HG02642 (cell line): Measurements from ENCODE around the gene LMX1A.
A peak's percentile ranks its signal among the peaks of the same experiment; 100 is the strongest.

Source experiments
- ATAC-seq: cut with Tn5 transposase; IDR thresholded peaks from one replicate; pipeline ENCODE4 v1.9.1; 2021; ENCODE audit warnings: mild to moderate bottlenecking; ENCODE audit not compliant: unreplicated experiment, poor library complexity

LMX1A gene

GRCh38 chr1:165355977-165356811, at the start of gene LMX1A:
Gene LMX1A, minus strand, starts transcription at chr1:165356715. Its CDS starts 1,156 bp downstream, at chr1:165355559.
- no peak for ATAC-seq

GRCh38 chr1:165403835-165404482, 47.4 kb upstream of the LMX1A start:
- peak; percentile 51 for ATAC-seq

DNA sequence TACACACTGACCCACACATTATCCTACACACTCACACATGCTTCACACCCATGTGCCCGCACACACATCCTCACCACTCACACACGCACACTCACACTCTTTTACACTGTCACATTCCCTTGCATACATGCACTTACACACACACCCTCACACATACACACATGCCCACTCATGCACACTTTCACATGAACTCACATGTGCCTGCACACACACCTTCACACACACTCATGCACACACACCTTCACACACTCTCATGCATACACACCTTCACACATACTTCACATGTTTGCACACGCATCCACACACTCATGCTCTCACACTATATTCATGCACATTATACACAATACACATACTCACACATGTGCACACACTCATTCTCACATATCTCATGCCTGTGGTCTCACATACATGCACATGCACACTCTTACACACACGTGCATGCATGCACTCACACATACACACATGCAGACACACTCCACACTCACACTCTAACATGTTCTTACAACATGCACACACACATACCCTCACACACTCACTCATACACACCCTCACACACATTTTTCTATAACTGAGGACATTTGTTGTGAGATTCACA, 46.1 kb upstream of the LMX1A start:
- ATAC-seq: no peak

- ATAC-seq: no peak
Measured at GRCh38 chr1:165397944-165398343, 41.4 kb upstream of the LMX1A start.

GRCh38 chr1:165395901-165396300, 39.4 kb upstream of the LMX1A start:
- ATAC-seq: no peak

GRCh38 chr1:165395478-165395877, 39.0 kb upstream of the LMX1A start:
- ATAC-seq: no peak

GRCh38 chr1:165392634-165393571, 36.4 kb upstream of the LMX1A start:
- peak; percentile 99 for ATAC-seq

DNA sequence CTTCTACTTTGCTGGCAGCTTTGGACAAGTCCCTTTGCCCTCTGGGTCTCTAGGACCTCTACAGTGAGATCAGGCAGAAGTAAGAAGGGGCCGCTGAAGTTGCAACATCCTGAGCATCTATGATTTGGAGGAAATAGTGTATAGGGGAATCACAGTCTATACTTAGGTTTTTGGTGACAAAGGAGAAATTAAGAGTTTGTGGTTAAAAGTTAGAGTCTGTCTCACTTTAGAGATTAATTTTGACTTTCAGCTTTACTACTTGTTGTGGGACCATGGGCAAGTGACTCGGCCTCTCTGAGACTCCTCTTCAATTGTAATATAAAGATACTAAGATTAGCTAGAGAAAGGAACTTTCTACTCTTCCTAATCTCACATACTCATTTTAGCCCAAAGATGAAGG, 33.1 kb upstream of the LMX1A start:
- ATAC-seq: no peak

DNA sequence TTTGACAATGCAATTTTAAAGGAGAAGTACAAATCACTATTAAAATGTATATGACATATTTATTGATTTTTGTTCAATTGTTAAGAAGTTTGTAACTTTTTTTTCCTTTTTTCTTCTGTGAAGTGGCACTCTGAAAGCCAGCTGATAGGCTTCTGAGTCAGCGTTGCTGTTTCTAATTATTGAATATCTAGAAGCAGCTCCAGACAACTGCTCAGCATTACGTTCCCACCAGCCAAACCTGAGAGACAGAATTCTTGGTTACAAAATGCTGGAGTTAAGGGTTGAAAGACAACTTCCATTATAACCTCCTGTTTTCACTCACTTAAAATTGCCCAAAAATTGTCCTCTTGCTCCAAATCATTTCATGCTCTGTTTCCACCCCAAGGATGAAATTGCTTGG, 31.4 kb upstream of the LMX1A start:
- ATAC-seq: no peak

GRCh38 chr1:165387505-165387904, 31.0 kb upstream of the LMX1A start:
- no peak for ATAC-seq

DNA sequence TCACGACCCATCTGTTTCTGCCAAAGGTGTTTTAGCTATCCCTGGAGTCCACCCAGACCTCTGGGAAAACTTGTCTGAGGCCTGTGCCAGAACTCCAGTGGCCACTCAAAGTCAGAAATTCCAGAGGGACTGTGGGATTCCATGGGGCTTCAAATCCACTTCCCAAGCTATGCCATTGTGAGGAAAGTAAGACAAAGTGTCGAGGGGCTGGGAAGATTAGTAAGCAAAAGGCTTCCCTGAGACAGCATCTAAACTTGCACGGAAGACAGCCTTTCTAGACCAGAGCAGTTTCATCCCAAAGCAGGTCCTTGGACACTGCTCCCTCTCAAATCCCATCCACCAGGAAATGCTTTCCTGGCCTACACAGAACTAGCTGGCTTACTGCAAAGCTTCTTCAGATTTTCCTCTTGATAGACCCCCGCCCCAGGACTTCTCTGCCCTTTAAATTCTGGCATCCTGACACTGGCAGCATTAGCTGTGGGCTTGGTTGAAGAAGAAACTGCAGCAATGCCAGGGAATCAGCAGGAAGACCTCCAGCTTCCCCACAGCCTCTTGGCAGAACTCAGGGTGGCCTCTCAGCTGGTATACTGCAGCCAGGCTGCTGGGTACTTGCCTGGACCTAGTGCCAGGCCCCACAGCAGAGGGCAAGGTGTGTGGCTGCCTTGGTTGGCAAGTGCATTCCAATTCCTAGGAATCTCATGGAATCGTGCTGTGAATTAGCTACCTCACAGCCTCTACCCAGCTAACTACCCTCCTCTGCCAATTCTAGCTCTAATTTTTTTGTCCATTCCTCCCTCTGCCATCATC, 27.3 kb upstream of the LMX1A start:
- ATAC-seq: no peak

DNA sequence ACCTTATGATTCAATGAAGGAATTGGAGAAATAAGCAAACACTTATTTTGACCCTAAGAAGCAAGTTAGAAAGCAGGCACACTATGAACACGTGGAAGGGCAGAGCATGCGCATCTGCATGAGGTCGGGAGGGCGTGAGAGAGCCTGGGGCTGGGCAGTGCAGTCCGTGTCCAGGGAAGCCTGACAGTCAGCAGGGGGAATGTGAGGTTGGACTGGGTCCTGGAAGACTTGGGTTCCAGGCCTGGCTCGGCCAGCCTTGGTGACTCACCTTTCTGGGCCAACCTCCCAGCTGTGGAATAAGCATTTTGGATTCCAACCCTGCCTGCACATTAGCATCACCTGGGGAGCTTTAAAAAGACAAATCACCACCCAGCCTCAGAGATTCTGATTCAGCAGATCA, 26.6 kb upstream of the LMX1A start:
- ATAC-seq: no peak

- ATAC-seq: no peak
Measured at GRCh38 chr1:165381745-165382505, 25.4 kb upstream of the LMX1A start.

GRCh38 chr1:165376811-165377311, 20.3 kb upstream of the LMX1A start:
- peak; percentile 14 for ATAC-seq

DNA sequence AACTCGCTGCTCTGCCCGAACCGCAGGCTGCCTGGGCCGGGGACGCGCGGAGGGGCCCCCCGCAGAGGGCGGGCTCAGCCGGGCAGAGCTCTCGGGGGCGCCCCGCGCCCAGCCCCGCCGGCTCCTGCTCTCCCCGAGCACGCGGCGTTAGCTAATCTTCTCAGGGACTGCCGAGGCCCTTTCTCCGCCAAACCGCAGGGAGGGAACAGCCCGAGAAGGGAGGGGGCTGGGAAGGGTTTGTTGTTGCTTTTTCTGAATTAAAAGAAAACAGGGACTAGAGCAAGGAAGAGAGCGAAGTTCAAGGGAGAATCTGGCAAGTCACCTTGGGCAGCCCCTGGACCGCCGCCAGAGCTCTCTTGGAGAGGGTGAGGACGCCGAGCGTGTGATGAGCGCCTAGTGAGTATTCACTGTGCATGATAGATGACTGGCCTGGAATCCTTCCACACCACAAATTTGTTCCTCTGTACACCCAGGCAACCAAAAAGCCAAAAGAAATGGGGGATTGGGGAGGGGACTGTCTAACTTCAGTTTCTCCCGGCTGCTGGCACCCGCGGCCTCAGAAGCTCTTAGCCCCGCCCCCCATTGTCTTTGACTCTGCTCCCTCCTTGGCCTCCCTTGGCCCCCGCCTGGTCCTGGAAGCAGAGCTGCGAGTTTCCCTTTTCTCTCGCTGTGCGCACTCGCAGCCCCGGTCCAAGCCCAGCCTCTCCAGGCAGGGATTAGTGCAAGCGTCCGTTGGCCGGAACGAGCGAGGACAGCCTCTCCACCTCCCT, 19.7 kb upstream of the LMX1A start:
- ATAC-seq: peak; percentile 56

DNA sequence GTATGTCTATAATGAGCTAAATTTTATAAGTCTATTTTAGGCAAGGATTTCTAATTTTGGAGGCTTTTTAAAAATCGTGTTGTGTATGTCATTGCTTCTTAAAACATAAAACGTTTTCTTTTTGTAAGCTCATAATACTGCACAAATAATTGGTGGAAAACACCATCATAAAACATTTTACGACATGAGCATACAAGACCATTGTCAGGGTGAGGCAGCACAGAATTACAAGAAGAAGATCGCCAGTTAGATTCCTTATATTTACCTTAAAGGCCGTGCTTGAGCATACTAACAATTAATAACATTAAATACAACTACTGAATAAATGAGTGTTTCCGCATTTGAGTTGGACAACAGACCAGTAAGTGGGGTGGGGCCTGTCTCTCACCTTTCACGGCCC, 19.1 kb upstream of the LMX1A start:
- no peak for ATAC-seq

DNA sequence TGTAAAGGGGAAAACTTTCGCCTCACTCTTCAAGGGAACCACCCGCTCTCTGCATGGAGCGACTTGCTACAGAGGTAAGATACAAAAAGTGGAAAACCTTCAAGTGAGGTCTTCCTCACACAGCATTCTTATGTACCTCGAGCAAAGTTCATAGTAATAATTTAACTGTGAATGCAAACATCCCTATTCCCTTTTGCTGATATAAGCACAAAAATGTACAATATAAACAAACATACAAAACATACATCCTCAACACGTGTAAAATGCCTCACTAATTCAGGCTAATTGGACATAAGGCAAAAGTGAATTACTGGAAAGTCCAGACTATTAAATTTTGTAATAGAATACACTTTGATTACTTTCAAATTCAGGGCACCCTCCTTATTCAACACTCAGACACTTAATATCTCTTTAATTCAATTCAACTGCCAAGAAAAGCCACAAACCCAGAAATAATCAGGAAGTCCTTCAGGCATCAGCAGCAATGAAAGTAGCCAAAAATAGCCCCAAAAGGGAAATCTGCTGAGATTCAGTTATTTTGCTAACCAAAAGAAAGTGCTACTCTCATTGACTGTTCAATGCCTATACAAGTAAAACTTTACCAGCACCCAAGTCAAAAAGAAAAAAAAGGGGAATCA, 15.2 kb upstream of the LMX1A start:
- ATAC-seq: no peak
